ENCODE data around the gene SPIN2B.

Gene SPIN2B

DNA sequence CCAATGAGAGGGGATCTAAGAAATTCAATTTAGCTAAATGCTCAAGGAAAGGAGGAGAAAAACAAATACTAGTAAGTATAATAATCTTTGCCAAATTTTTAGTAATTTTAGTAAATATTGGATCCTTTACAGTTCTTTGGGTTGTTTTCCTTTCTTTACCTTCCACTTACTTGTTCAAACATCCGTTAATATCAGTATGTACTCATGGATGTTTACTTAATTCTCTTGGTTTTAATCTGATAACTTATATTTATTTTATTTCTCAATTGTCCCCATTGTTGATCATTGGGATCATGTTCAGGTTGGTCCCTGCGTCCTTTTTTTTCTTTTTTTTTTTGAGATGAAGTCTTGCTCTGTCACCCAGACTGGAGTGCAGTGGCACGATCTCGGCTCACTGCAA lies 46.9 kb downstream of the SPIN2B start:
- Histone ChIP-seq H3K27ac (ENCODE audit: low read depth, low read length) (no peak overlapping the region), H3K36me3 (ENCODE audit: control insufficient read depth, insufficient read depth, low read length) (no peaks in the 10 kb centered on the region), H3K4me1 (ENCODE audit: control insufficient read depth, insufficient read depth, low read length) (no peaks in the 10 kb centered on the region), H3K27me3 (ENCODE audit: control insufficient read depth, insufficient read depth, low read length) (no peaks in the 10 kb centered on the region), H3K9me3 (ENCODE audit: control insufficient read depth, insufficient read depth, low read depth, low read length) (peaks cover 10% of the 10 kb centered on the region; the same call in 1 of the 2 replicates), H3K9ac (ENCODE audit: low read length) (no peak overlapping the region), H3K4me3 (ENCODE audit: low read depth, low read length) (no peak overlapping the region)

DNA sequence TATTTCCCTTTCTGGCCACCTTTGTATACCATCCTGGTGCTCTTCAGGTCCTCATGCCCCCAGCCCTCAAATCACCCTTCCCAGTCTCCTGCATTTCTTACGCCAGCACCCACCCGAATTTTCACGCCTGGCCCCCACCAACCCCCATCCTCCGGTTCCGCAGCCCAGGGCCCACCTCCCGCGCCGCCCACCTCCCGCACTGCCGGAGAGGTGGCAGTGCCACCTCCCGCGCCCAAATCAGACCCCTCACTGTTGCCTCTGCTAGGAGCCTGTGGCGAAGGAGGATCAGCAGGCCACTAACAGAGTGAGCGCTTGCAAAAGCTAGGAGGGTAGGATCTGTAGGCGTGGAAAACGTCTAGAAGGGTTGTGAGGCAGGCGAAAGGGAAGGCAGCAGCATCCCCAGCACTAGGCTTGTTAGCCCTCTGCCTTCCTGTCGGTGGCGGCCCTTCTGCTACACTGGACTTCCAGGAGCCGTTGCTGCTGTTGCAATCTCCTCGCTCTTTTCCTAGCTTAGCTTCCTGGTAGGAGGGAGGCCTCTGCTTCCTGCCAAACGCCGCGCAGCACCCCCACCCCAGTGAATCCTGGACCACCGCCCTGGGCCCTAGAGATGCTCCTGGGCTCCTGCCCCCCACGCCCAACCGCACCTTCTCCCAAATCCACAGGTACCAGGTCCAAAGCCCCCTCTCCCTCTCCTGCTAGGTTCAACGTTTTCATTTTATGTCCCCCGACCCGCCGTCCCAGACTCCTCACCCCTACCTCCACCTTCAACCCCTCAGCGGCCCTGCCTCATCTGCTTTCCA lies 51.0 kb downstream of the SPIN2B start:
- Histone ChIP-seq H3K9me3 (ENCODE audit: control insufficient read depth, insufficient read depth, low read depth, low read length) (peaks cover 9% of the 10 kb centered on the region; the same call in 1 of the 2 replicates), H3K36me3 (ENCODE audit: control insufficient read depth, insufficient read depth, low read length) (no peaks in the 10 kb centered on the region), H3K9ac (ENCODE audit: low read length) (no peak overlapping the region), H3K27ac (ENCODE audit: low read depth, low read length) (no peak overlapping the region), H3K27me3 (ENCODE audit: control insufficient read depth, insufficient read depth, low read length) (no peaks in the 10 kb centered on the region), H3K4me3 (ENCODE audit: low read depth, low read length) (no peak overlapping the region), H3K4me1 (ENCODE audit: control insufficient read depth, insufficient read depth, low read length) (no peaks in the 10 kb centered on the region)
